PC-9 (cell line): ENCODE results near the gene CCR7. TPM values are rescaled to one million over a fixed set of nuclear protein-coding genes. Genes with fewer than 3 reads are reported as not detected.
"Not testable (repeated sequence)": the region's sequence is repeated elsewhere in the genome, so short reads cannot be mapped to it uniquely, and the experiment has no call there.

Experiments
- BruUV-seq: library from RNA; stranded (reverse); fragments of 400-500 nt; replicated peaks from 2 replicates; lab custom pipeline; 2021; lab: Mats Ljungman, UMichigan
- CTCF ChIA-PET: fragments of 300-600 bp; sonication (Branson Sonifier 250); formaldehyde crosslinking; loops from one replicate; lab custom pipeline; 2022; ENCODE audit warnings: antibody characterized with exemption; lab: Charles Lee
- POLR2A ChIA-PET: fragments of 300-600 bp; sonication (Branson Sonifier 250); formaldehyde crosslinking; loops from one replicate; lab custom pipeline; 2022; ENCODE audit warnings: antibody characterized with exemption; ENCODE audit not compliant: unreplicated experiment; lab: Charles Lee
- DNase-seq, 2 experiments: peaks; one replicate each; pipeline versions ENCODE4 v3.0.0 to v3.0.0-alpha.2; 2015 to 2022; ENCODE audit warnings: mixed read lengths in 1 of 2
- H2AFZ ChIP-seq: fragments of 200-600 bp; sonication (generic); 2 replicates; pipeline ENCODE4 v1.8.1; 2017; ENCODE audit warnings: antibody characterized with exemption
- H3F3A ChIP-seq: fragments of 200-600 bp; sonication (generic); 2 replicates; pipeline ENCODE4 v1.8.1; 2017; ENCODE audit warnings: antibody characterized with exemption, mild to moderate bottlenecking, low read depth; ENCODE audit not compliant: insufficient read depth
- H3K27ac ChIP-seq: fragments of 200-600 bp; sonication (generic); 2 replicates; pipeline ENCODE4 v1.6.1; 2016; ENCODE audit warnings: mixed run types
- H3K27me3 ChIP-seq: fragments of 200-600 bp; sonication (generic); 2 replicates; pipeline ENCODE4 v1.6.1; 2016; ENCODE audit warnings: low read depth, mixed run types; ENCODE audit not compliant: insufficient read depth
- H3K36me3 ChIP-seq: fragments of 200-600 bp; sonication (generic); 2 replicates; pipeline ENCODE4 v1.6.1; 2016; ENCODE audit warnings: low read depth, mixed run types
- H3K4me1 ChIP-seq: fragments of 200-600 bp; sonication (generic); replicated peaks from 2 replicates; pipeline ENCODE4 v1.6.1; 2016; ENCODE audit warnings: mixed run types; ENCODE audit not compliant: insufficient read depth
- H3K4me2 ChIP-seq: fragments of 200-600 bp; sonication (generic); 2 replicates; pipeline ENCODE4 v1.6.1; 2017; ENCODE audit warnings: mixed run types
- H3K4me3 ChIP-seq: fragments of 200-600 bp; sonication (generic); 2 replicates; pipeline ENCODE4 v1.6.1; 2016; ENCODE audit warnings: mixed run types
- H3K79me2 ChIP-seq: fragments of 200-600 bp; sonication (generic); 2 replicates; pipeline ENCODE4 v1.6.1; 2017; ENCODE audit warnings: low read depth, mixed run types
- H3K9me2 ChIP-seq: fragments of 200-600 bp; sonication (generic); 2 replicates; pipeline ENCODE4 v1.8.1; 2017; ENCODE audit warnings: mild to moderate bottlenecking; ENCODE audit not compliant: insufficient read depth
- H3K9me3 ChIP-seq: fragments of 200-600 bp; sonication (generic); 2 replicates; pipeline ENCODE4 v1.8.1; 2016; ENCODE audit warnings: low read depth; ENCODE audit not compliant: insufficient read depth
- H4K20me1 ChIP-seq: fragments of 200-600 bp; sonication (generic); 2 replicates; pipeline ENCODE4 v1.8.1; 2017; ENCODE audit not compliant: insufficient read depth
- CTCF ChIP-seq: fragments of 200-600 bp; sonication (generic); conservative IDR thresholded peaks from 2 replicates; pipeline ENCODE4 v1.6.1; 2017; ENCODE audit warnings: mixed run types, antibody characterized with exemption, mild to moderate bottlenecking, moderate library complexity
- EZH2 ChIP-seq: fragments of 200-600 bp; sonication (generic); IDR thresholded peaks from 2 replicates; pipeline ENCODE4 v1.8.0; 2017; ENCODE audit warnings: antibody characterized with exemption, low read depth
- intact Hi-C: fragments of 100-400 bp; cut with micrococcal nuclease; formaldehyde crosslinking; loops from one replicate; pipeline ENCODE4 v1.10.0; 2022; ENCODE audit not compliant: unreplicated experiment
- total RNA-seq: library from RNA; stranded (reverse); gene quantifications from 2 replicates; pipeline ENCODE4 v1.2.3, GENCODE V29; 2021

The CCR7 gene
- total RNA-seq, 1 experiment from 2014 or later = not detected

DNA sequence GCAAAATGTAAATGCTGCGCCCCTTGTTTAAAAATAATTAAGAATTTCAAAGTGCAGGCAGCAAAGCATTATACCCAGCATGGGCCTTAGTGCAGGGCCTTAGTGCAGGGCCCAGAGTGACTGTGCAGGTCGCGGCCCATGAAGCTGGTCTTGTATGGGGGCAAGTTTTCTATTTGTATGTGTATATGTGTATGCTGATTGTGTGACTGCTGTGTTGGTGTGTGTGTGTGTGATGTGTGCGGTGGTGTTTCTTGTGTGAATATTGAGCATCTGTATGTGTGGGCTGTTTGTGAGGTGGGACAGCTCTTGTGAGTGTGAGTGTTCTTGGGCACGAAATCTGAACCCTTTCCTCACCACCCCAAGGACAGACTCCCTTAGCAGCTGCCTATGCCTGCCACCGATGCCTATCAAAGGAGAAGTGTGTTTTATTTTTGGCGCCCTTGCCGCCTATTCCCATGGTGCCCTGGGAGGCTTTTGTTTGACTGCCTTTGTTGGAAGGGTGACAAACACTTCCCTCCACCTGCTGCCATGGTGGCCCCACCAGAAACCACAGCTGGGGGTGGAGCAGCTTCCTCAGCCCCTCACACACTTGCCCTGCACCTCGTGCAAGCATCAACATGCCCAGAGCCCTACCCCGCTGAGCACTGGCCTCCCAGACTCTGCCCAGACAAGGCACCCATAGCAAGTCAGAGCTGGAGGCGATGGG lies 18.0 kb downstream of the CCR7 start:
- H3K9me2 ChIP-seq = no peaks in the 10 kb centered on the region
- POLR2A ChIA-PET = no interaction called here
- BruUV-seq = no TSS peak
- peaks cover 38% of the 10 kb centered on the region for H3F3A ChIP-seq
- no peak overlapping the region for H2AFZ ChIP-seq
- intact Hi-C loops = no loop called here
- no peak overlapping the region for H3K4me2 ChIP-seq
- H3K4me1 ChIP-seq = peaks cover 49% of the 10 kb centered on the region
- CTCF ChIA-PET = interaction anchor here (0.5 to 0.6 kb wide), 2 partner anchors 142 to 254 kb away, joined by 3 read pairs; no protein-coding TSS in a partner anchor
- no peak overlapping the region for H3K4me3 ChIP-seq
- H3K9me3 ChIP-seq = no peaks in the 10 kb centered on the region
- DNase-seq = peak in 1 of 2 experiments; percentile 70
- H4K20me1 ChIP-seq = no peaks in the 10 kb centered on the region
- no peaks in the 10 kb centered on the region for H3K27me3 ChIP-seq
- H3K79me2 ChIP-seq = no peaks in the 10 kb centered on the region
- H3K27ac ChIP-seq = no peak overlapping the region
- TF ChIP-seq EZH2 (no peak), CTCF (no peak)
- no peaks in the 10 kb centered on the region for H3K36me3 ChIP-seq

DNA sequence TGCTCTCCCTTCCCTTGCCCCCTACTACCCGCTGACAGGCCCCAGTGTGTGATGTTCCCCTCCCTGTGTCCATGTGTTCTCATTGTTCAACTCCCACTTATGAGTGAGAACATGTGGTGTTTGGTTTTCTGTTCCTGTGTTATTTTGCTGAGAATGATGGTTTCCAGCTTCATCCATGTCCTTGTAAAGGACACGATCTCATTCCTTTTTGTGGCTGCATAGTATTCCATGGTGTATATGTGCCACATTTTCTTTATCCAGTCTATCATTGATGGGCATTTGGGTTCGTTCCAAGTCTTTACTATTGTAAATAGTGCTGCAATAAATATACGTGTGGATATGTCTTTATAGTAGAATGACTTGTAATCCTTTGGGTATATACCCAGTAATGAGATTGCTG lies 18.8 kb downstream of the CCR7 start:
- CTCF ChIA-PET, H3K79me2 ChIP-seq, POLR2A ChIA-PET, BruUV-seq, intact Hi-C loops, H3K4me2 ChIP-seq, H3K27me3 ChIP-seq, H4K20me1 ChIP-seq, H3K9me3 ChIP-seq, H3K27ac ChIP-seq, H3K36me3 ChIP-seq, H2AFZ ChIP-seq, DNase-seq, H3K9me2 ChIP-seq, H3K4me3 ChIP-seq: not testable (repeated sequence)
- H3F3A ChIP-seq = peaks cover 31% of the 10 kb centered on the region
- H3K4me1 ChIP-seq = peaks cover 42% of the 10 kb centered on the region

- Histone ChIP-seq H3K79me2 (no peaks in the 10 kb centered on the region), H2AFZ (no peak overlapping the region), H3K9me3 (no peaks in the 10 kb centered on the region), H3K9me2 (no peaks in the 10 kb centered on the region), H3K36me3 (no peaks in the 10 kb centered on the region), H3K4me3 (no peak overlapping the region), H3K27ac (no peak overlapping the region), H4K20me1 (no peaks in the 10 kb centered on the region), H3F3A (peaks cover 24% of the 10 kb centered on the region), H3K4me2 (no peak overlapping the region), H3K27me3 (no peaks in the 10 kb centered on the region), H3K4me1 (peaks cover 34% of the 10 kb centered on the region)
- DNase-seq = no peak
- ChIA-PET CTCF (no interaction called here), POLR2A (no interaction called here)
- BruUV-seq = no TSS peak
- intact Hi-C loops = no loop called here
- no peak for TF ChIP-seq EZH2
- no peak for TF ChIP-seq CTCF
Measured at GRCh38 chr17:40545660-40546059, 19.6 kb downstream of the CCR7 start.
